COLO829 (cell line): Measurements from ENCODE around the gene TIGD6.
A peak's percentile ranks its signal among the peaks of the same experiment; 100 is the strongest.

ENCODE experiments used
- DNase-seq: peaks from one replicate; pipeline ENCODE4 v3.0.0; 2012; ENCODE audit warnings: low spot score

TIGD6 gene

DNA sequence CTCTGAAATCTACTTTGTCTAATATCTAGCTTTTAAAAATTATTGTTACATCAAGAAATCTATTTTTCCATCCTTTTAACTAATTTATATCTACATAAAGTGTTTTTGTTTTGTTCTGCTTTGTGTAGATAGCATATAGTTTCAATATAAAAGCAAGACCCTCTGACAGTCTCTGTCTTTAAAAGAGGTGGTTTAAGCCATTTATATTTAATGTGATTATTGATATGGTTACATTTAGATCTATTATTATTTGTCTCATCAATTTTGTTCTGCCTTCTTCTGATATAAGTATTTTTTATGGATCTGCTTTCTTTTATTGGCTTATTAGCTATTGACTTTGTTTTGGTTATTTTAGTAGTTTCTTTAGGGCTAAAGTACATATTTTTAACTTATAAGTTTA, 16.1 kb upstream of the TIGD6 start:
- DNase-seq: no peak

DNA sequence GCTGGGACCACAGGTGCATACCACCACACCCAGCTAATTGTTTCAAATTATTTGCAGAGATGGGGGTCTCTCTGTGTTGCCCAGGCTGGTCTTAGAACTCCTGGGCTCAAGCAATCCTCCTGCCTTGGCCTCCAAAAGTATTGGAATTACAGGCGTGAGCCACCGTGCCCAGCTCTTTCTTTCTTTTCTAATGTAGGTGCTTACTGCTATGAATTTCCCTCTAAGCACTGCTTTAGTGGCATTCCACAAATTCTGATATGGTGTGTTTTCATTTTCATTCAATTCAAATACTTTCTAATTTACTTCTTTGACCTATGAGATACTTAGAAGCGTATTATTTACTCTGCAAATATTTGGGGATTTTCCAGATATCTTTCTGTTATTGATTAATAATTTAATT, 15.0 kb upstream of the TIGD6 start:
- no peak for DNase-seq

DNA sequence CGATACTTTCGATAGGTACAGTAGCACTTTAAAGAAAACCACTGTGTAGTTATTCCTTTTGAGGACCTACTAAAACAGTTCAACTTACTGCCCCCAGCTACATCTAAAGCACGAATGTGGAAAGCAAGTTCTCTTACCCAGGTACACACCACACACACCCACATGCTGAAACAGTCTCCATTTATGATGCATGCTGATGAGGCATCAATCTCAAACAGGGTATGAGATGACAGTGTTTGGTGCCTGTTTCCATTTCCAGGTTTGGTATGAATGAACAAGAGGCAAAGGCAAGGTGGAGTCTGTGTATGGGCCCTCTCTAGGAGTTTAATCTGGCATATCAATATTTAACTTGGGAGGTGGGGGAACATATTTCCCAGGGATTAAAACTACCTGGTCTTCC, 14.0 kb upstream of the TIGD6 start:
- DNase-seq: no peak

DNA sequence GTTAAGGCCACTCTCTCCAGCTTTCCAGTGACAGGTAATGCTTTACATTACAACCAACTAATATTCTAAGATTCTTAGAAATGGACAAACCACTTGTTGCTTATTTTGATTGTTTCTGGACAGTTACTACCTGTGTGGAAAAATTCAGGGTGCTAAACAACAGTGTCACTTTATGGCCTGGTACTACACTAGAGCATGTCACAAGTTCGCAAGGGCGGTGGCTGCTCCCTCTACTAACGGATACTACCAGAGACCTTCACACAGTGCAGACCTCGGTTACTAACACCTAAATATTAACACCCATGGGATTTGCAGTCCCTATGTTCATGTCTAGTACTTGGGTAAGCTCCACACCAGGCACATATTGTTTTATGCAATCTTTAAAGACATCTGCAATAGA, 13.5 kb upstream of the TIGD6 start:
- no peak for DNase-seq

- no peak for DNase-seq
Observed at GRCh38 chr5:150009671-150010387, 9.4 kb upstream of the TIGD6 start.

DNA sequence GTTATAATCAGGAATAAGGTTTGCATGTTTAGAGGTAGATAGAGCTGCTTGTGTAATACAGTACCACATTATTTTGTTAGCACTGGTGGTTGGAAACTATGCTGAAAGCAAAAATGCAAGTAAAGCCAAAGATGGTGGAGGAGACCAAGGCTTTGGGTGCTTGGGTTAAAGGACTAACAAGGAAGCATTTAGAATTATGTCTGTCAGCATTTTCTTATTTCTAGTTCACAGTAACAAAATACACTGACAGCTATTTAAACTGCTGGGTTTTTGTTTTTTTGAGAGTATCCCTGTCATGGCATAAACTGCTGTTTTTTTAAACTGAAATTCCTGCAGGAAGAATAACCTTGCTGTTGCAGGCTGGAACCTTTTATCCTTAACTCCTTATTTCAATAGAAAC, 6.6 kb upstream of the TIGD6 start:
- no peak for DNase-seq

DNA sequence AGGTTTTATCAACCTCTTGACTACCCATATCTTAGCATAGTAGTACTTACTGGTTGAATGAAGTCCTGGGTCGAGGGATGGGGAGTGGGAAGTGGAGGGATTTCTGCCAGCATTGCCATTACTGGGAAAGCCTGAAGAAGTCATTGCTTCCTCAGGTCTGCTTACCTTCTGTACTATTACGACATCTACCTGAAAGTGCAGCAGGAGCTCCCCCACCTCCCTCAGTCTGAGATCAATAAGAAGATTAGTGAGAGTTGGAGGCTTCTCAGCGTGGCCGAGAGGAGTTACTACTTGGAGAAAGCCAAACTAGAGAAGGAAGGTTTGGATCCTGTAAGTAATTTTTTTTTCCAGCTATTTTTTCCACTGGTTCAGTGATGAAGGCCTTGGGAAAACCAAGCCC, 5.9 kb upstream of the TIGD6 start:
- no peak for DNase-seq

- DNase-seq: peak; percentile 63
Observed at GRCh38 chr5:150001660-150002486, 1.4 kb upstream of the TIGD6 start.

GRCh38 chr5:150000990-150001659, 671 bp upstream of the TIGD6 start:
- no peak for DNase-seq

GRCh38 chr5:149999866-150000255, 593 bp downstream of the TIGD6 start:
- DNase-seq: no peak

DNA sequence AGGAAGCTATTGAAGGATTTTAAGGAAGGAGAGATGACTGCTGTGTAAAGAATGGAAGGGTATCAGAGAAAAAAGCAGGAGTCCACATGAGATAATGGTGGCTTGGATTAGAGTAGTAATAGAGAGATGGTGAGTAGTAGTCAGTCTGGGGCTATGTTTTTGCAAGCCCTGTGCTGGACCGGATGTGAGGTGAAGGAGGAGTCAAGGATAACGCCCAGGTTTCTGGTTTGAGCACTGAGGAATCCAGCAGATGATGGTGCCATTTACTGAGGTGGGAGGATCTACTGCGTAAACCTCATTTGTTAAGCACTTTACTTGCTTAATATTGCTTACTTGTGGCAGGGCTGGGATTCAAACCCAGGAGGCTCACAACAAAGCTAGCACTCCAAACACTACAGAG, 1.1 kb downstream of the TIGD6 start:
- DNase-seq: no peak

DNA sequence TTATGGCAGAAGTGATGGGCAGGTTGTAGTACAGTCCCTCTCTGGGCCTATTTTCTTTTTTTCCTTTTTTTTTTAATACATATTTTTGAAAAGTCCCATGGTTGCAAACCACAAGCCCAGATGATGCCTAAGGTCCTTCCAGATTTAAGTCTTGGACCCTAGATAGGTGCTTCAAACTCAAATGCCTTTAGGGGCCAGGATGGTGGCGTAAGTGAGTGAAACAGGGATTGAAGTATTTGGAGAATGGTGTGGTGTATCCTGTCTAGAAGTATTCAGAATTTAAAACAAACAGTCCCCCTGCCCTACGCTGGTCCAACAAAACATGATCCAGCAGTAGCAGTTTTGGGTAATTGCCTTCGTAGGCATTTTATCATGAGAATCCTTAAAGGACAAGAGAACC, 2.2 kb downstream of the TIGD6 start:
- no peak for DNase-seq

DNA sequence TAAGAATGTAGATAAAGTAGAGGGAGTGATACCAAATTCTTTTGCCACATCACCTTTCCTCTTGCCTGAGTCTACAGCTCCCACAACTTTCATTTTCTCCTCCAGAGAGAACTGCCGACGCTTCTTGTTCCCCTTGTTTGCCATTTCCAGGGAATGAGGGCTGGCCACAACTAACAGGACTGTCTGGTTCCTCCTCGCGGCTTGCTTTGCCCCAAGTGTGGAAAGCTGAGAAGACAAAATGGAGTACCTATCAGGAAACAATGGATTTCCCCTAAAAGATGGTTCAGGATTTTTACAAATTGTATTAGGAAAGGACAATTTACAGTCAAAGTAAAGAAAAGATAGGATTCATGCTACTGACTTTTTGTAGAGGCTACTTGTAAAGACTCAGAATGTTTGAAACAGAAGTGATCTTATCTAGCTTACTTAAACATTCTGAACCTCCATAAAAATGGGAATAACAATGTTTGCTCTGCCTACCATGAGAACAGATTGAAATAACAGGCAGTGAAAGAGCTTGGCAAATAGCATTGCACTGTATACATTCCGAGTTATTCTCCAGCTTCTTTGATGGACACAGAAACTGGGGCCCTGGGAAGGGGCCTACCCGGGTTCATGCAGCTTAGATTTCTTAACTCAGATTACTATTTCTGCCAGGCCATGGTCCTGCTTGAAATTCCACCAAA, 4.1 kb downstream of the TIGD6 start:
- DNase-seq: no peak

GRCh38 chr5:149995385-149996204, 4.9 kb downstream of the TIGD6 start:
- DNase-seq: no peak

DNA sequence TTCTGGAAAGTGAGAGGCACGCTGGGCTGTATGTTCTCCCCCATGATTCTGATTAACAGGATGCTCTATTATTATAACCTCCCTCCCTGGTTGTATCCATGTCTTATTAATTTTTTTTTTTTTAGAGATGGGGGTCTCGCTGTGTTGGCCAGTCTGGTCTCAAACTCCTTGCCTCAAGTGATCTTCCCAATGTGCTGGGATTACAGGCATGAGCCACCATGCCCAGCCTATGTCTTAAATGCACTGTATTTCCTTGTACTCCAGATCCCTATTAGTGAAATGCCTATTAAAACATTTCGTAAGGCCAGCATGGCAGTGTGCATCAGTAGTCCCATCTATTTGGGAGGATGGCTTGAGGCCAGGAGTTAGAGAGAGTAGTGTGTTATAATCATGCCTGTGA, 7.0 kb downstream of the TIGD6 start:
- no peak for DNase-seq

- peak; percentile 73 for DNase-seq
Observed at GRCh38 chr5:149990518-149991376, 9.7 kb downstream of the TIGD6 start.

DNA sequence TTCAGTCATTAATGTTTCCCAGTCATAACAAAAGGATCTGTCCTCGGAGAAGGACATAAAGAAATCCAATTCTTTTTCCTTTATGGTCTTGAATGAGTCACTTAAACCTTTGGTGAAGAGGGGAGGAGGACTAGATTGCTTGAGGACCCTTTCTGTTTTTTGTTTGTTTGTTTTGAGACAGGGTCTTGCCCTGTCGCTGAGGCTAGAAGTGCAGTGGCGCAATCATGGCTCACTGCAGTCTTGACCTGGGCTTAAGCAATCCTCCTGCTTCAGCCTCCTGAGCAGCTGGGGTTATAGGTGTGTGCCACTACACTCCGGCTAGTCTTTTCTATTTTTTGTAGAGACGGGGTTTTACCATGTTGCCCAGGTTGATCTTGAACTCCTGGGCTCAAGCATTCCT, 12.3 kb downstream of the TIGD6 start:
- DNase-seq: no peak

- no peak for DNase-seq
Observed at GRCh38 chr5:149982505-149982904, 17.9 kb downstream of the TIGD6 start.

DNA sequence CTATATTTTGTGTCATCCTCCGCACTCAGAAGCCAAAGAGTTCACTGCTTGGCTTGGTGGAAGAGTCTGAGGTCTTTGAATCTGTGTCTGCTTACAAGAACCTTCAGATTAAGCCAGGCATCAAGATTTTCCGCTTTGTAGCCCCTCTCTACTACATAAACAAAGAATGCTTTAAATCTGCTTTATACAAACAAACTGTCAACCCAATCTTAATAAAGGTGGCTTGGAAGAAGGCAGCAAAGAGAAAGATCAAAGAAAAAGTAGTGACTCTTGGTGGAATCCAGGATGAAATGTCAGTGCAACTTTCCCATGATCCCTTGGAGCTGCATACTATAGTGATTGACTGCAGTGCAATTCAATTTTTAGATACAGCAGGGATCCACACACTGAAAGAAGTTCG, 19.2 kb downstream of the TIGD6 start:
- no peak for DNase-seq

DNA sequence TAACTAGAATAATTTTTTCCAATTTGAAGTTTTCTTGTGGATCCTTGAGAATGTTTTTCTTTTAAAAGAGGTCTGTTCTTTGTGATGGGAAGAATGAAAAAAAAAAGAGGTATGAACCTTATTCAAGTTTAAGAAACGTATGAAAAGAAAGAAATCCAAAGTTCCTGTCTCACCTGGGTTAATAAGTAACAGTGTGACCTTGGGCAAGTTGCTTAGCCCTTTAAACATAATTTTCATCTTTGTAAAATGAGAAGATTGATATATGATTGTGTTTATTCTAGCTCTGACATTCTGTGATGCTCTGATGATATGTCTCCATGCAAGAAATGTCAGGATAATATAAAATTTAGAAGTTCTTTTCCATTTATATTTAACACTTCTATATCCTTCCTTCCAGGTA, 20.6 kb downstream of the TIGD6 start:
- DNase-seq: no peak

DNA sequence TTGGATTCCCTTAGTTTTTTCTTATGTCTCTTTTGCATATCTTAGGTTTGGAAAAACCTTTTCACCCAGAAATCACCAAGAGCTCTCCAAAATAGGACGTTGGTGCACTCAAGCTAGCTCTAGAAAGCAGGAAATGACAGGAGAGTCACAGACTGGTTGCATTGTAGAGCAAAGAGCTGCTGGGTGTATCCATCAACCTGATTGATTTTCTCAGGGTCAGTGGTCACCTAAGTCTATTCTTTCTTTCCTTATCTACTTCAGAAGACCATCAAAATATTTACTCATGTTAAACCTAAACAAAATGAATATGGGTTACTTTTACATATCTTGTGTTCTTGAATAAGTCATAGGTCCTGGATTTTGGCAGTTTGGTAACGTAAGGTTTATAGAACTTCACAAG, 25.0 kb downstream of the TIGD6 start:
- no peak for DNase-seq
